ENCODE measurements around the gene ARHGAP23.

ARHGAP23 gene

GRCh38 chr17:38550661-38551060, 122.4 kb downstream of the ARHGAP23 start:
- no peak for DNase-seq (ENCODE audit: low read depth, low spot score)

- no peak for DNase-seq (ENCODE audit: low read depth, low spot score)
Observed at GRCh38 chr17:38551121-38551520, 122.9 kb downstream of the ARHGAP23 start.

DNA sequence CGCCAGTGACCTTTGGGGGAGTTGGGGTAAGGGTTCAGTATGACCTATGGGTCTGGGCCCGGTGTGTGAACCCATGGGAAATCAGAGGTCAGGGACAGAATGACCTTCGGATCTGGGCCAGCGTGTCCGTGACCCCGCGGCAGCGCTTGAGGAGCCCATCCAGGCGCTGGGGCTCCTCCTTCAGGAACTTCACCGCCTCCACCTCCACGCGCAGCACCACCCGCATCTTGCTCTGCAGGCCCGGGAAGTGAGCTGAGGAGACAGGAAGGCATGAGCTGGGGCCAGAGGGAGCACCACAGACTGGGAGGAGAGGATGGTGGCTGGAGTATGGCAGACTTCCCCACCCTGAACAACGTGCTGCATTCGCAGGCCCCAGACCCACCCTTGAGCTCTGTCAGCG, 124.1 kb downstream of the ARHGAP23 start:
- no peak for DNase-seq (ENCODE audit: low read depth, low spot score)

- DNase-seq (ENCODE audit: low read depth, low spot score) = no peak
Observed at GRCh38 chr17:38554430-38555350, 126.4 kb downstream of the ARHGAP23 start.

GRCh38 chr17:38556239-38556638, 128.0 kb downstream of the ARHGAP23 start:
- no peak for DNase-seq (ENCODE audit: low read depth, low spot score)

- no peak for DNase-seq (ENCODE audit: low read depth, low spot score)
Observed at GRCh38 chr17:38557396-38557795, 129.1 kb downstream of the ARHGAP23 start.

- DNase-seq (ENCODE audit: low read depth, low spot score) = peak; percentile 78
Observed at GRCh38 chr17:38557836-38558727, 129.8 kb downstream of the ARHGAP23 start.

- DNase-seq (ENCODE audit: low read depth, low spot score) = no peak
Observed at GRCh38 chr17:38558728-38559050, 130.4 kb downstream of the ARHGAP23 start.

- DNase-seq (ENCODE audit: low read depth, low spot score) = peak; percentile 82
Observed at GRCh38 chr17:38559051-38559879, 131.0 kb downstream of the ARHGAP23 start.

GRCh38 chr17:38559880-38560230, 131.6 kb downstream of the ARHGAP23 start:
- no peak for DNase-seq (ENCODE audit: low read depth, low spot score)

DNA sequence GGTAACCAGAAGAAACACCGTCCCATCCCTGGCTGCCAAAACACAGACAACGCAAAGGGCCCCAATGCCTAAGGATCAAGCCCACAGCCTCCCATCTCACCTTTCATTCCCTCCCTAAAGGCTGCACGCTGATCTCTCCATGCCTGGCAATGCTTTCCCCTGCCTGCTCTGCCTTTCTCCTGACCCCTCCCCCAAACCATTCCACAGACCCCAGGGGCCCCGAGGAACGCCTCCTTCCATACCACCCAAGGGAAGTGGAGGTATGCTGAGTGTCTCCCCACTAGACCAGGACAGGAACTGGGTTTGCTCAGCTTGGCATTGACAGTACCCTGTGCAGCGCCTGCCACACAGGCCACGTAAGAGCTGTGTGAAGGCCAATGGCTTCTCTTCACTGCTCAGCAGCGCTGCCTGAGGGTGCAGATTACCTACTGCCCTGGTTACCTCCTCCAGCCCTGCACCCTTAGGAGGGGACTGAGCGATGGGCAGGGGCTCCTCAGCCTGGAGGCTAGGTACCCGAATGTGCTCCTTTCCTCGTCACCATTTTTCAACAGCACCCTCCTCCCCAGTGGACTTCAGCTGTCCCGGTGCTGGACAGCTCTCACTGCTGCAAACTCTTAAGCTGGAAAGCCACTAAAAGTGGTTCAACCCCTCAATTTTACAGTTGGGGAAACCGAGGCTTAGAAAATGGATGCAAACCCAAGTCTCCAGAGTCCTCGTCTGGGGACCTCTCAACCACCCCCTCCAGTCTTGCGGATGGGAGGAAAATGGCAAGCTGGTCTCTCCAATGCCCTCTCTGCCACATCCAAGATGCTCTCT, 132.4 kb downstream of the ARHGAP23 start:
- DNase-seq (ENCODE audit: low read depth, low spot score) = no peak

- no peak for DNase-seq (ENCODE audit: low read depth, low spot score)
Observed at GRCh38 chr17:38561416-38562214, 133.4 kb downstream of the ARHGAP23 start.
